ENCODE measurements around the gene ZIC1. TPM values are rescaled to one million over a fixed set of nuclear protein-coding genes. Genes with fewer than 3 reads are reported as not detected.

The ZIC1 gene
- total and polyA plus RNA-seq, 2 of the 4 experiments (the other 2 are of a cell fraction): not detected

DNA sequence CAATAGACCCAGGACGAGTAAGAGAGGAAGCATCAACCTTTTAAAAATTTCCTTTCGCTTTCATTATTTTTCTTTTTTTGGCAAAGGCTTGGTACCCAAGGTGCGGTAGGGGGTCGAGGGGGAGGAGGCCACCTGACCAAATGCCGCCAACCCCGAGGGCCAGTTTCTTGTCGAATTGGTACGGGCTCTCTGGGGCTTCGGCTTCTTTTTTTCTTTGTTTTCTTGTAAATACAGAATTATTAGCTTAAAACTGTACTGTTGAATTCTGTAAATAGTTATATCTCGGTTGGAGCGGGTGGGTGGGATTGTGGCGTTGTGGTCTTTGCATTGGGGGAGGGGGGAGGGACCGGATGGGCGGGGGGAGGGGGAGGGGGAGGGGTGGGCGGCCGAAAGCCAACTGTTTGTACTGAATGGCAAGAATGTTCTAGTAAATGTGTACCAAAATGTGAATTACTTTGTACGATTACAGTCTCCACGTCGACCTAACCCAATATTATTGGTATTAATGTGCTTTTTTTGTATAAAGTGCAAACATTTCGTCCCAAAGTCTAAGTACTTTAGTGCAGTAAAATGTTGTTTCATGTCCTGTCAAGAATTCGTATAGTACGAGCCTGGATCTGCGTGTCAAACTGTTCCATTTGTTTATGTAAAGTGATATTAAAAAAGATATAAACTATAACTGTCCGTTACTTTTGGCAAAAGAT is 4.7 kb downstream of the ZIC1 start:
- no TSS peak for BruUV-seq (replicated peaks)
- WGBS, 2 experiments (ENCODE audit: extremely low coverage in 2 of 2, insufficient read length in 1 of 2): no CpG with 5 or more reads among the region's 24 CpGs
- no peak overlapping the region for H2BK20ac ChIP-seq (ENCODE audit: low read depth, low read length)
- H3K56ac ChIP-seq (ENCODE audit: extremely low read depth, insufficient read depth, low read length): no peak overlapping the region
- H4K8ac ChIP-seq (ENCODE audit: low read depth in 2 of 2, low read length in 2 of 2): no peak overlapping the region
- ATAC-seq (ENCODE audit: low read depth) (no peak), DNase-seq (no peak)
- 0 out of 2 replicates have a peak, but pooled peaks cover 3% of the 10 kb centered on the region for H3K9me1 ChIP-seq (ENCODE audit: insufficient read depth, low read length)
- no peaks in the 10 kb centered on the region for H3K79me1 ChIP-seq (ENCODE audit: low read depth in 1 of 2, low read length in 2 of 2)
- TF ChIP-seq BHLHE40 (IDR thresholded peaks at IDR 0.05; ENCODE audit: low read depth, low read length): no peak
- no peak for TF ChIP-seq NFE2L2 (IDR thresholded peaks at IDR 0.05; ENCODE audit: low read depth, low read length)
- dilution Hi-C loops (cut with HindIII; ENCODE audit: low sequenced_read_pairs, unreplicated experiment): no loop called here
- no peak overlapping the region for H2AK9ac ChIP-seq (replicated peaks; ENCODE audit: low read depth, low read length, poor library complexity)
- no peak overlapping the region for H2BK15ac ChIP-seq (ENCODE audit: low read depth, low read length)
- CTCF ChIA-PET: no interaction called here
- no peaks in the 10 kb centered on the region for H3K36me3 ChIP-seq (ENCODE audit: control insufficient read depth, insufficient read depth, low read length)
- H3K4me3 ChIP-seq (ENCODE audit: insufficient read depth, low read depth, low read length): no peak overlapping the region
- in situ Hi-C loops (cut with MboI; ENCODE audit: low sequenced_read_pairs): no loop called here
- H3K27me3 ChIP-seq (ENCODE audit: control insufficient read depth, insufficient read depth, low read length): peaks cover 78% of the 10 kb centered on the region
- H2AK5ac ChIP-seq (ENCODE audit: low read depth, low read length): no peak overlapping the region
- intact Hi-C loops (cut with micrococcal nuclease): no loop called here
- H3K14ac ChIP-seq (replicated peaks; ENCODE audit: low read depth, low read length): no peak overlapping the region
- H2BK5ac ChIP-seq (ENCODE audit: low read depth, low read length, poor library complexity, severe bottlenecking): no peak overlapping the region
- H2AFZ ChIP-seq (replicated peaks; ENCODE audit: low read length, poor library complexity): no peak overlapping the region
- H3K23ac ChIP-seq (ENCODE audit: low read depth, low read length): no peak overlapping the region
- POLR2A ChIA-PET (ENCODE audit: unreplicated experiment): no interaction called here
- no peaks in the 10 kb centered on the region for H3K4me1 ChIP-seq (ENCODE audit: control insufficient read depth, insufficient read depth, low read length)
- no peak overlapping the region for H4K91ac ChIP-seq (ENCODE audit: insufficient read depth, low read depth, low read length)
- H2BK120ac ChIP-seq (ENCODE audit: low read depth, low read length): no peak overlapping the region
- 0 out of 2 replicates have a peak, but pooled peaks cover 3% of the 10 kb centered on the region for H4K20me1 ChIP-seq (ENCODE audit: insufficient read depth, low read length)
- H4K5ac ChIP-seq (ENCODE audit: low read depth, low read length): no peak overlapping the region
- no peak overlapping the region for H3K18ac ChIP-seq (ENCODE audit: low read depth, low read length)
- H3K9me3 ChIP-seq (ENCODE audit: control insufficient read depth, insufficient read depth, low read length): peaks cover 13% of the 10 kb centered on the region
- no peak overlapping the region for H3K9ac ChIP-seq (ENCODE audit: low read depth, low read length)
- H3K4ac ChIP-seq (ENCODE audit: low read depth, low read length): no peak overlapping the region
- H3K27ac ChIP-seq (ENCODE audit: insufficient read depth, low read length): no peak overlapping the region
- peak overlapping the region; percentile 79 for H3K4me2 ChIP-seq (ENCODE audit: low read depth, low read length)

Data from IMR-90 (cell line).